NCI-H1048 (cell line): Measurements from ENCODE around the gene ZFP3.
"Not testable (repeated sequence)": the region's sequence is repeated elsewhere in the genome, so short reads cannot be mapped to it uniquely, and the experiment has no call there.

Experiments used
- DNase-seq: peaks from one replicate; lab custom pipeline; 2025; lab: John Stamatoyannopoulos, UW

ZFP3 gene

DNA sequence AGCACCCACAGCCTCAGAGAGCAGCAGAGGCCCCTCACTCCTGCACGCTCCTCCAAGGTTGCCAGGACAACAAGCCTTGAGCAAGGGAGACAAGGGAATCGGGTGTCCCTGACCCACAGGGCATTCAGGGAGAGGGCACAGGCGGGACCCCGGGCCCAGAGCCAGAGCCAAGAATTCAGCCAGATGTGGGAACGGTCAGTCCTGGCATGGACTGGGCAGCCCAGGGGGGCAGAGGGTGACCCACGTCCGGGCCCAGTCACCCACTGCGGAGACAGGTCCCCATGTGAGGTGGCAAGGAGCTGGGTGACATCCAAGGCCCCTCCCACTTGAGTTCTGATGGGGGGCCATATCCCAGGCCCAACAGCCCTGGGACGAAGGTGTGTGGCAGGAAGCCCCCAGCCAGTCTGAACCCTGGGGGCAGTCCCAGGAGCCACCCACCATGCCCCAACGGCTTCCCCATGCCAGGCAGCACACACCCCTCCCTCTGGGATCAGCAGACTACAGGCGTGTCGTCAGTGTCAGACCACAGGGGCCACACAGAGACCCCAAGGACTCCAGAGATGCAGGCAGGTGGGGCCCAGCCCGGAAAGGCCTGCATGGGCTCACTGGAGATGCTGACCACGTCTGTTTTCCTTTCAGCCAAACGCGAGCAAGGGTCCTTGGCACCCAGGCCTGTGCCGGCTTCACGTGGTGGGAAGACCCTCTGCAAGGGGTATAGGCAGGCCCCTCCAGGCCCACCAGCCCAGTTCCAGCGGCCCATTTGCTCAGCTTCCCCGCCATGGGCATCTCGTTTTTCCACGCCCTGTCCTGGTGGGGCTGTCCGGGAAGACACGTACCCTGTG is 60.6 kb downstream of the ZFP3 start:
- no peak for DNase-seq

DNA sequence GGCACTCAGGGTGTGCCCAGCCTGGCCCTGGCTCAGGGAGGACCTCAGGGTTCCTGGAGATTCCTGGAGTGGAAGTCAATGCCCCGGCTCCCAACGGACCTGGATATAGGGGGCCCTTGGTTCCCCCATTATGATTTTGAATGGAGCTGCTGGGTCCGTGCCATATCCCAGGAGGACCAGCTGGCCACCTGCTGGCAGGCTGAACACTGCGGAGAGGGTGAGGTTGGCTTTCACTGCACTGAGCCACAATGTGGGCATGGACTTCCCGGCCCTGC is 61.1 kb downstream of the ZFP3 start:
- DNase-seq = no peak

DNA sequence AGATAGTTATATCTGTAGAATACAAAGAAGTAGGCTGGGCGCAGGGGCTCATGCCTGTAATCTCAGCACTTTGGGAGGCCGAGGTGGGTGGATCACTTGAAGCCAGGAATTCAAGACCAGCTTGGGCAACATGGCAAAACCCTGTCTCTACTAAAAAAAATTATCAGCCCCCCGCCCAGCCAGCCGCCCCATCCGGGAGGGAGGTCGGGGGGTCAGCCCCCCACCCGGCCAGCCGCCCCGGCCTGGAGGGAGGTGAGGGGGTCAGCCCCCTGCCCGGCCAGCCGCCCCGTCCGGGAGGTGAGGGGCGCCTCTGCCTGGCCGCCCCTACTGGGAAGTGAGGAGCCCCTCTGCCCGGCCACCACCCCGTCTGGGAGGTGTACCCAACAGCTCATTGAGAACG is 64.6 kb downstream of the ZFP3 start:
- DNase-seq = not testable (repeated sequence)
